HG02973 (cell line): Measurements from ENCODE around the gene ANK2.

Experiments
- ATAC-seq: cut with Tn5 transposase; IDR thresholded peaks from one replicate; pipeline ENCODE4 v1.9.1; 2021; ENCODE audit warnings: moderate library complexity; ENCODE audit not compliant: unreplicated experiment

Gene ANK2

GRCh38 chr4:113049421-113050370 lies at the start of gene ANK2:
Gene ANK2, plus strand, starts transcription at chr4:113049653. Its CDS starts 76 bp downstream, at chr4:113049729.
- ATAC-seq, result no peak

- ATAC-seq, result no peak
Observed at GRCh38 chr4:113003841-113004240, 45.6 kb upstream of the ANK2 start.

GRCh38 chr4:113004655-113005054 lies 44.8 kb upstream of the ANK2 start:
- ATAC-seq, result no peak

GRCh38 chr4:113006632-113007031 lies 42.8 kb upstream of the ANK2 start:
- ATAC-seq, result no peak

- ATAC-seq, result no peak
Observed at GRCh38 chr4:113007151-113007550, 42.3 kb upstream of the ANK2 start.

GRCh38 chr4:113008135-113008534 lies 41.3 kb upstream of the ANK2 start:
- no peak for ATAC-seq

- ATAC-seq, result no peak
Observed at GRCh38 chr4:113008716-113009115, 40.7 kb upstream of the ANK2 start.

- ATAC-seq, result no peak
Observed at GRCh38 chr4:113009461-113009860, 40.0 kb upstream of the ANK2 start.

- no peak for ATAC-seq
Observed at GRCh38 chr4:113012122-113012725, 37.2 kb upstream of the ANK2 start.

GRCh38 chr4:113012786-113013185 lies 36.7 kb upstream of the ANK2 start:
- no peak for ATAC-seq

- no peak for ATAC-seq
Observed at GRCh38 chr4:113013751-113014150, 35.7 kb upstream of the ANK2 start.

- no peak for ATAC-seq
Observed at GRCh38 chr4:113016377-113016776, 33.1 kb upstream of the ANK2 start.

- no peak for ATAC-seq
Observed at GRCh38 chr4:113020966-113021365, 28.5 kb upstream of the ANK2 start.

- no peak for ATAC-seq
Observed at GRCh38 chr4:113024388-113024787, 25.1 kb upstream of the ANK2 start.

- ATAC-seq, result no peak
Observed at GRCh38 chr4:113025416-113025815, 24.0 kb upstream of the ANK2 start.

GRCh38 chr4:113026556-113026955 lies 22.9 kb upstream of the ANK2 start:
- no peak for ATAC-seq

GRCh38 chr4:113028074-113028473 lies 21.4 kb upstream of the ANK2 start:
- no peak for ATAC-seq

- ATAC-seq, result no peak
Observed at GRCh38 chr4:113031212-113031611, 18.2 kb upstream of the ANK2 start.

- ATAC-seq, result peak; percentile 56
Observed at GRCh38 chr4:113040793-113041192, 8.7 kb upstream of the ANK2 start.

GRCh38 chr4:113042502-113042901 lies 7.0 kb upstream of the ANK2 start:
- ATAC-seq, result no peak

- ATAC-seq, result no peak
Observed at GRCh38 chr4:113043591-113043990, 5.9 kb upstream of the ANK2 start.

GRCh38 chr4:113050371-113050755 lies 910 bp downstream of the ANK2 start:
- ATAC-seq, result no peak
